ENCODE results near the gene SNRNP25.

GRCh38 chr16:38941-39892, 14.4 kb upstream of the SNRNP25 start:
- TF ChIP-seq EGR1 (IDR thresholded peaks at IDR 0.05; ENCODE audit: low read depth in 2 of 2) (no peak), MAX (IDR thresholded peaks at IDR 0.05) (no peak), CTCF (IDR thresholded peaks at IDR 0.05; ENCODE audit: low read depth, low read length, missing input control) (no peak), HNF4A (conservative IDR thresholded peaks at IDR 0.05) (no peak), JUND (IDR thresholded peaks at IDR 0.05) (no peak), FOXA1 (IDR thresholded peaks at IDR 0.05) (no peak), SP1 (IDR thresholded peaks at IDR 0.05) (no peak), RAD21 (IDR thresholded peaks at IDR 0.05) (no peak), TAF1 (conservative IDR thresholded peaks at IDR 0.05) (no peak), REST (IDR thresholded peaks at IDR 0.05) (no peak)

Data from liver (tissue), 3 donors.